IPS-NIHi11 (cell line): Measurements from ENCODE around the gene KLHL29.
"Not testable (repeated sequence)": the region's sequence is repeated elsewhere in the genome, so short reads cannot be mapped to it uniquely, and the experiment has no call there.

Source experiments
- DNase-seq: peaks from one replicate; pipeline ENCODE4 v3.0.0; 2012; ENCODE audit warnings: mixed read lengths, low spot score

The KLHL29 gene

GRCh38 chr2:23722255-23722654, 337.3 kb downstream of the KLHL29 start:
- DNase-seq: no peak

- DNase-seq: not testable (repeated sequence)
Measured at GRCh38 chr2:23723029-23723428, 338.1 kb downstream of the KLHL29 start.

- DNase-seq: no peak
Measured at GRCh38 chr2:23734416-23734815, 349.4 kb downstream of the KLHL29 start.

- not testable (repeated sequence) for DNase-seq
Measured at GRCh38 chr2:23736783-23737182, 351.8 kb downstream of the KLHL29 start.

GRCh38 chr2:23745068-23745725, 360.2 kb downstream of the KLHL29 start:
- no peak for DNase-seq

GRCh38 chr2:23745726-23746105, 360.7 kb downstream of the KLHL29 start:
- no peak for DNase-seq

GRCh38 chr2:23746141-23746863, 361.3 kb downstream of the KLHL29 start:
- no peak for DNase-seq

GRCh38 chr2:23751747-23752265, 366.8 kb downstream of the KLHL29 start:
- no peak for DNase-seq

- DNase-seq: no peak
Measured at GRCh38 chr2:23753291-23754010, 368.5 kb downstream of the KLHL29 start.

- DNase-seq: no peak
Measured at GRCh38 chr2:23754970-23755369, 370.0 kb downstream of the KLHL29 start.

GRCh38 chr2:23756593-23757292, 371.8 kb downstream of the KLHL29 start:
- DNase-seq: no peak

- no peak for DNase-seq
Measured at GRCh38 chr2:23757686-23758433, 372.9 kb downstream of the KLHL29 start.
